ENCODE measurements around the gene PEAK3. TPM values are rescaled to one million over a fixed set of nuclear protein-coding genes. Genes with fewer than 3 reads are reported as not detected.

The PEAK3 gene
- total RNA-seq, 3 donors from 2014 or later = 1.8 TPM; not detected in 2

GRCh38 chr19:2242816-2243215 lies 39.2 kb downstream of the PEAK3 start:
- Histone ChIP-seq H3K27ac (no peak overlapping the region), H3K4me3 (no peak overlapping the region), H3K36me3 (peaks cover 27% of the 10 kb centered on the region), H3K9me3 (no peaks in the 10 kb centered on the region), H3K27me3 (no peaks in the 10 kb centered on the region), H3K4me1 (peaks cover 18 to 25% of the 10 kb centered on the region in 2 donors)
- intact Hi-C loops (cut with DNase I; ENCODE audit: low total_unique reads) = no loop called here
- DNase-seq (ENCODE audit: low spot score in 2 of 2) = no peak
- no peak for TF ChIP-seq POLR2A (IDR thresholded peaks at IDR 0.05)
- TF ChIP-seq CTCF (IDR thresholded peaks at IDR 0.05) = no peak
- no peak for TF ChIP-seq POLR2AphosphoS5 (IDR thresholded peaks at IDR 0.05)

- no peak for TF ChIP-seq POLR2A (IDR thresholded peaks at IDR 0.05)
- no peak for TF ChIP-seq POLR2AphosphoS5 (IDR thresholded peaks at IDR 0.05)
- no peak for TF ChIP-seq CTCF (IDR thresholded peaks at IDR 0.05)
- H3K27me3 ChIP-seq = no peaks in the 10 kb centered on the region
- intact Hi-C loops (cut with DNase I; ENCODE audit: low total_unique reads) = no loop called here
- H3K4me1 ChIP-seq = peaks cover 18 to 30% of the 10 kb centered on the region in 2 donors
- H3K4me3 ChIP-seq = no peak overlapping the region
- no peaks in the 10 kb centered on the region for H3K9me3 ChIP-seq
- no peak for DNase-seq (ENCODE audit: low spot score in 2 of 2)
- peaks cover 25% of the 10 kb centered on the region for H3K36me3 ChIP-seq
- peak overlapping the region; percentile 75 to 82 for H3K27ac ChIP-seq
Observed at GRCh38 chr19:2242092-2242537, 39.9 kb downstream of the PEAK3 start.

GRCh38 chr19:2240881-2241760 lies 40.9 kb downstream of the PEAK3 start:
- TF ChIP-seq POLR2AphosphoS5 (IDR thresholded peaks at IDR 0.05) (no peak), POLR2A (IDR thresholded peaks at IDR 0.05) (no peak), CTCF (IDR thresholded peaks at IDR 0.05) (no peak)
- intact Hi-C loops (cut with DNase I; ENCODE audit: low total_unique reads) = no loop called here
- Histone ChIP-seq H3K27me3 (no peaks in the 10 kb centered on the region), H3K9me3 (no peaks in the 10 kb centered on the region), H3K27ac (peak overlapping the region; percentile 75 to 82), H3K4me1 (peaks cover 18 to 30% of the 10 kb centered on the region in 2 donors), H3K36me3 (peaks cover 18% of the 10 kb centered on the region), H3K4me3 (peak overlapping the region in 2 of 3 donors; percentile 46 to 67)
- no peak for DNase-seq (ENCODE audit: low spot score in 2 of 2)

GRCh38 chr19:2239771-2240770 lies 41.9 kb downstream of the PEAK3 start:
- Histone ChIP-seq H3K27me3 (no peaks in the 10 kb centered on the region), H3K9me3 (no peaks in the 10 kb centered on the region), H3K4me1 (peaks cover 18 to 33% of the 10 kb centered on the region in 2 donors), H3K36me3 (peaks cover 8% of the 10 kb centered on the region), H3K27ac (peak overlapping the region; percentile 75 to 82), H3K4me3 (peak overlapping the region; percentile 34 to 67 (median 46))
- intact Hi-C loops (cut with DNase I; ENCODE audit: low total_unique reads) = loop anchor here (5.0 kb wide), 1 partner anchor 32 kb away; no protein-coding TSS in a partner anchor
- DNase-seq (ENCODE audit: low spot score in 2 of 2) = no peak
- no peak for TF ChIP-seq CTCF (IDR thresholded peaks at IDR 0.05)
- TF ChIP-seq POLR2A (IDR thresholded peaks at IDR 0.05) = no peak
- TF ChIP-seq POLR2AphosphoS5 (IDR thresholded peaks at IDR 0.05) = no peak

All from breast epithelium (tissue), 4 donors.